ENCODE data around the gene CENPB. TPM values are rescaled to one million over a fixed set of nuclear protein-coding genes. Genes with fewer than 3 reads are reported as not detected.

Gene CENPB
- total RNA-seq, 1 donor from 2014 or later = 87.7 TPM

GRCh38 chr20:3798908-3799248 lies 12.3 kb upstream of the CENPB start:
- TF ChIP-seq CTCF (IDR thresholded peaks at IDR 0.05) = no peak
- no peaks in the 10 kb centered on the region for H3K27me3 Mint-ChIP-seq (ENCODE audit: unreplicated experiment)
- H3K27ac Mint-ChIP-seq (ENCODE audit: unreplicated experiment) = peak overlapping the region; percentile 90
- peak overlapping the region; percentile 94 for H3K4me3 Mint-ChIP-seq (ENCODE audit: unreplicated experiment)
- no peaks in the 10 kb centered on the region for H3K9me3 Mint-ChIP-seq (ENCODE audit: unreplicated experiment)
- DNase-seq (ENCODE audit: extremely low spot score, unreplicated experiment) = no peak
- peaks cover 46% of the 10 kb centered on the region for H3K36me3 Mint-ChIP-seq (ENCODE audit: unreplicated experiment)
- peaks cover 74% of the 10 kb centered on the region for H3K4me1 Mint-ChIP-seq (ENCODE audit: unreplicated experiment)

GRCh38 chr20:3798373-3798768 lies 11.8 kb upstream of the CENPB start:
- Mint-ChIP-seq H3K27me3 (ENCODE audit: unreplicated experiment) (no peaks in the 10 kb centered on the region), H3K36me3 (ENCODE audit: unreplicated experiment) (peaks cover 41% of the 10 kb centered on the region), H3K27ac (ENCODE audit: unreplicated experiment) (peak overlapping the region; percentile 90), H3K9me3 (ENCODE audit: unreplicated experiment) (no peaks in the 10 kb centered on the region), H3K4me1 (ENCODE audit: unreplicated experiment) (peaks cover 69% of the 10 kb centered on the region), H3K4me3 (ENCODE audit: unreplicated experiment) (peak overlapping the region; percentile 94)
- no peak for TF ChIP-seq CTCF (IDR thresholded peaks at IDR 0.05)
- no peak for DNase-seq (ENCODE audit: extremely low spot score, unreplicated experiment)

- H3K4me3 Mint-ChIP-seq (ENCODE audit: unreplicated experiment) = peak overlapping the region; percentile 94
- TF ChIP-seq CTCF (IDR thresholded peaks at IDR 0.05) = no peak
- H3K27me3 Mint-ChIP-seq (ENCODE audit: unreplicated experiment) = no peaks in the 10 kb centered on the region
- no peak for DNase-seq (ENCODE audit: extremely low spot score, unreplicated experiment)
- peak overlapping the region; percentile 90 for H3K27ac Mint-ChIP-seq (ENCODE audit: unreplicated experiment)
- H3K4me1 Mint-ChIP-seq (ENCODE audit: unreplicated experiment) = peaks cover 63% of the 10 kb centered on the region
- peaks cover 37% of the 10 kb centered on the region for H3K36me3 Mint-ChIP-seq (ENCODE audit: unreplicated experiment)
- H3K9me3 Mint-ChIP-seq (ENCODE audit: unreplicated experiment) = no peaks in the 10 kb centered on the region
Measured at GRCh38 chr20:3797592-3798372, 11.2 kb upstream of the CENPB start.

- Mint-ChIP-seq H3K4me3 (ENCODE audit: unreplicated experiment) (peak overlapping the region; percentile 94), H3K27ac (ENCODE audit: unreplicated experiment) (peak overlapping the region; percentile 90), H3K36me3 (ENCODE audit: unreplicated experiment) (peaks cover 32% of the 10 kb centered on the region), H3K4me1 (ENCODE audit: unreplicated experiment) (peaks cover 58% of the 10 kb centered on the region), H3K27me3 (ENCODE audit: unreplicated experiment) (no peaks in the 10 kb centered on the region), H3K9me3 (ENCODE audit: unreplicated experiment) (no peaks in the 10 kb centered on the region)
- no peak for DNase-seq (ENCODE audit: extremely low spot score, unreplicated experiment)
- no peak for TF ChIP-seq CTCF (IDR thresholded peaks at IDR 0.05)
Measured at GRCh38 chr20:3797226-3797545, 10.6 kb upstream of the CENPB start.

GRCh38 chr20:3796477-3797225 lies 10.1 kb upstream of the CENPB start:
- TF ChIP-seq CTCF (IDR thresholded peaks at IDR 0.05) = no peak
- DNase-seq (ENCODE audit: extremely low spot score, unreplicated experiment) = no peak
- peaks cover 27% of the 10 kb centered on the region for H3K36me3 Mint-ChIP-seq (ENCODE audit: unreplicated experiment)
- peaks cover 54% of the 10 kb centered on the region for H3K4me1 Mint-ChIP-seq (ENCODE audit: unreplicated experiment)
- H3K27ac Mint-ChIP-seq (ENCODE audit: unreplicated experiment) = peak overlapping the region; percentile 90
- peak overlapping the region; percentile 94 for H3K4me3 Mint-ChIP-seq (ENCODE audit: unreplicated experiment)
- no peaks in the 10 kb centered on the region for H3K9me3 Mint-ChIP-seq (ENCODE audit: unreplicated experiment)
- no peaks in the 10 kb centered on the region for H3K27me3 Mint-ChIP-seq (ENCODE audit: unreplicated experiment)
